Measurements from ENCODE around the gene COA1.

DNA sequence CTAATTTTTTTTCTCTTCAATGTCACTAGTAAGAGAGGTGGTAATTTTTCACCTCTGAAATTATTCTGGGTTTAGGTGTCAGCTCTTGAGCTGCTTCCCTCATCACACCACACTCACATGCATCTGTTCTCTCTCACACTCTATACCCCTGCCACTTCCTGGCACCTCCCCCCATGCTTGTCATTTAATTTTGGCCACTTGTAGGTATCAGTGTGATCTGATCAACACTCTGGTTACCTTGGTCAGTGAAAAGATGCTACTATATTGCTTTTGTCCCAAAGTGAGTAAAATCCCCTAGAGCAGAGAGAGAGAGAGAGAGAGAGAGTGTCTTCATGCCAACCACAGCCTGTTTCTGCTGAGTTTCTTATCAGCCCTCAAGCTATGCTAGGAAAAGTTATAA is 103.9 kb downstream of the COA1 start:
- no peak for TF ChIP-seq EZH2 (IDR thresholded peaks at IDR 0.05; ENCODE audit: borderline replicate concordance, low read length)
- TF ChIP-seq, protein P1, sequence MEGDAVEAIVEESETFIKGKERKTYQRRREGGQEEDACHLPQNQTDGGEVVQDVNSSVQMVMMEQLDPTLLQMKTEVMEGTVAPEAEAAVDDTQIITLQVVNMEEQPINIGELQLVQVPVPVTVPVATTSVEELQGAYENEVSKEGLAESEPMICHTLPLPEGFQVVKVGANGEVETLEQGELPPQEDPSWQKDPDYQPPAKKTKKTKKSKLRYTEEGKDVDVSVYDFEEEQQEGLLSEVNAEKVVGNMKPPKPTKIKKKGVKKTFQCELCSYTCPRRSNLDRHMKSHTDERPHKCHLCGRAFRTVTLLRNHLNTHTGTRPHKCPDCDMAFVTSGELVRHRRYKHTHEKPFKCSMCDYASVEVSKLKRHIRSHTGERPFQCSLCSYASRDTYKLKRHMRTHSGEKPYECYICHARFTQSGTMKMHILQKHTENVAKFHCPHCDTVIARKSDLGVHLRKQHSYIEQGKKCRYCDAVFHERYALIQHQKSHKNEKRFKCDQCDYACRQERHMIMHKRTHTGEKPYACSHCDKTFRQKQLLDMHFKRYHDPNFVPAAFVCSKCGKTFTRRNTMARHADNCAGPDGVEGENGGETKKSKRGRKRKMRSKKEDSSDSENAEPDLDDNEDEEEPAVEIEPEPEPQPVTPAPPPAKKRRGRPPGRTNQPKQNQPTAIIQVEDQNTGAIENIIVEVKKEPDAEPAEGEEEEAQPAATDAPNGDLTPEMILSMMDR (conservative IDR thresholded peaks at IDR 0.05 in 1 of 2, IDR thresholded peaks at IDR 0.05 in 1 of 2; ENCODE audit: extremely low read depth in 1 of 2, insufficient read depth in 1 of 2, low read depth in 1 of 2, low read length in 2 of 2): no peak

All from mammary epithelial cell (primary cell).